GM18909 (cell line): ENCODE data around the gene BABAM2.

ENCODE experiments used
- ATAC-seq: cut with Tn5 transposase; IDR thresholded peaks from one replicate; pipeline ENCODE4 v1.9.1; 2021; ENCODE audit warnings: mild to moderate bottlenecking; ENCODE audit not compliant: unreplicated experiment, poor library complexity

BABAM2 gene

GRCh38 chr2:28263690-28264089 is 373.2 kb downstream of the BABAM2 start:
- ATAC-seq = no peak

GRCh38 chr2:28267282-28267681 is 376.8 kb downstream of the BABAM2 start:
- ATAC-seq = no peak

DNA sequence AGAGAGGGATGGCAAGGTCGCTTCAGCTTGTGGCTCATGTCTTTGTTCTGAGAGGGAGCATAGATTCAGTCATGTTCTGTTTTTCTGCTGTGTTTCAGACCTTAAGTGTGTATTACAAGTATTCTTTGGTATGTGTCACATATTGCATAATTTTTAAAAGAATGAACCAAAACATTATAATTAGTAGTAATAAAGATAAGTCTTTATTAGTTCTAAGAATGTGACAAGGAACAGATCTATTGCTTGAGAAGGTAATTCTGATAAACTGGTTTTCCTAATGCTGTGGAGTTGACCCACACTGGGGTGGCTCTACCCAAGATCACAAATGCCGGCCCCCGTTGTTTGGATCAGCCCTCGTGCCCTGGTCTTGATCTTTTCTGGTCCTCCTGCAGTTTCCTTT is 377.9 kb downstream of the BABAM2 start:
- no peak for ATAC-seq

GRCh38 chr2:28269019-28269784 is 378.7 kb downstream of the BABAM2 start:
- no peak for ATAC-seq

- ATAC-seq = no peak
These were observed 380.1 kb downstream of the BABAM2 start for GRCh38 chr2:28270456-28271152.

- ATAC-seq = no peak
These were observed 380.8 kb downstream of the BABAM2 start for GRCh38 chr2:28271231-28271918.

DNA sequence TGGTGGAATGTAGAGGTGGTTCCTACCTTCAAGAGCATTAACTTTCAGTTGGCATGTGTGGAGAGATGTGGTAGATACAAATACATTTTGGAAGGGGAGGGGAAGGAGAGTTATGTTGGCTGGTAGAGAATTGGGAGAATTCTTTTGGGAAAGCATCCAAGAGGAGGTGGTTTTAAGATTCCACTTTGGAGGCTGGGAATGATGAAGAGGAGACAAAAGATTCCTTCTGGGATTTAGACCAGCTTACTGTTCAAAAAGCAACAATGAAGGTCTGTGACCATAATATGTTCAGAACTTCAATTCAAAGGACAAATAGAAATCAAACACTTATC is 381.4 kb downstream of the BABAM2 start:
- ATAC-seq = no peak

- ATAC-seq = no peak
These were observed 383.2 kb downstream of the BABAM2 start for GRCh38 chr2:28273751-28274150.

DNA sequence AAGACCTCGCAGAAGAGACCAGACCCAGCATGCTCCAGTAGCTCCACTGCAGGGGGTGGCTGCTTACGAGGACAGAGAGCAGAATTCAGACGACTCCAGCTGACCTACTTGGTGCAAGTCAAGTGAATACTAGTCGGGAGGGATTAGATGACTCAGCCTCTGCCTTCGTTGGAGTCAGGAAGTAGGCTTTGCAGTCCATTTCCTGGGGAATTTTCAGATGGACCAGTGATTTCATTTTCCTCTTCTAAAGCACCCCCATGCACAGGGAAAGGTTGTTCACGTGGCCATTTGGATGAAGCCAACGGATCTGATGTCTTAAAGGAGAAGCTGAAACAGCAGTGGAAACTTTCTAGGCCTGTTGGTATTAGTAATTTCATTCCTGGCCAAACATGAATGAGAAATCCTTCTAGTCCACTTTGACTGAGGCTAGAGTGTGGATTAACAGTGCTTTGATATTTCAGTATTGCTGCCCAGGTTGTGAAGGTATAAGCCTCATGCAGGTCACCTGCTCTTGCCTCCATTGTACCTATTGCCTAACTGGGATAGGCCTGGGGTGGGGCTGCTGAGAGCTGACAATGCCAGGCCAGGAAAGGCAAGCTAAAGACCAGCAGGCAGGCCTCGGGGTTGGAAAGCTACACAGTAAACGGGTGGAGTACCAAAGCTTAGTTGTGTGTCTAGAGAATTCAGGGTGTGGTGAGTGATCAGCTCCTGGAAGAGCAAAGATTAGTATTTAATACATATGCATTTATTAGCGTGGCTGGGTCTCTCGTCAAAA is 384.6 kb downstream of the BABAM2 start:
- ATAC-seq = no peak

GRCh38 chr2:28276076-28276618 is 385.6 kb downstream of the BABAM2 start:
- no peak for ATAC-seq

- no peak for ATAC-seq
These were observed 386.3 kb downstream of the BABAM2 start for GRCh38 chr2:28276807-28277206.

DNA sequence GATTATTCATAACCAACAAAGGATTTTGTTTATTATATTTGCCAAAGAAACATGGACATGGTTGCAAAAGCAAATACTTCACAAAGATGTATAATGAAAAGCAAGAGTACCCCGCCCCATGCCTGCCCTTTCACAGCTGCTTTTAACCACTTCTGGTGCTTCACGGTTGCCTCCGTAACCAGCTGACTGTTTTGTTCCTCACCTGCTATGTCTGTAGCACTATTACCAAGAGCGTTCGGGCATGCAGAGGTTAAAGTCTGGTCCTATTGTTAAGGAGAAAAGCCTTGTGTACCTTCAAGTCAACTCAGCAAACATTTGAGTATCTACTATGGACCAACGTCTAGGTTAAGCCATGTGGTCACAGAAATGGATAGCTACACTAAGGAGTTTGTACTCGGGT is 386.9 kb downstream of the BABAM2 start:
- no peak for ATAC-seq

GRCh38 chr2:28279371-28279770 is 388.8 kb downstream of the BABAM2 start:
- ATAC-seq = no peak

- no peak for ATAC-seq
These were observed 390.1 kb downstream of the BABAM2 start for GRCh38 chr2:28280619-28281018.

DNA sequence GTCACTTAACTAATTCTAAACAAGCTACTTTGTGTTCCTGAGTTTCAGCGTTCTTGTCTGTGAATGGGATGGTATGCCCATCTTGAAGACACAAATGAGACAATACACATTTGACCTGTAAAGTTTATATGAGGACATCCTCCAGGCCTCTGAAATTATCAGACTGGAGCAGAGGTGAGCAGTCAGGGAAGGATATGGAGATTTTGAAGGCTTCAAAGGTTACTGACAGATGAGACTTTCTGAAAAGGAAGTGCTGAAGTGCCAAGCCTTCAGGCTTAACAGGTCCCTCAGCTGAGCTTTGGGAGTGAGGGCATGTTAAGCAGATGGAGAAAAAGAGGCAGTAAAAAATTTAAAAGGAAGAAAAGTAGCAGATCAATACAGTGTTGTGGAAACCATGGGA is 391.2 kb downstream of the BABAM2 start:
- no peak for ATAC-seq

DNA sequence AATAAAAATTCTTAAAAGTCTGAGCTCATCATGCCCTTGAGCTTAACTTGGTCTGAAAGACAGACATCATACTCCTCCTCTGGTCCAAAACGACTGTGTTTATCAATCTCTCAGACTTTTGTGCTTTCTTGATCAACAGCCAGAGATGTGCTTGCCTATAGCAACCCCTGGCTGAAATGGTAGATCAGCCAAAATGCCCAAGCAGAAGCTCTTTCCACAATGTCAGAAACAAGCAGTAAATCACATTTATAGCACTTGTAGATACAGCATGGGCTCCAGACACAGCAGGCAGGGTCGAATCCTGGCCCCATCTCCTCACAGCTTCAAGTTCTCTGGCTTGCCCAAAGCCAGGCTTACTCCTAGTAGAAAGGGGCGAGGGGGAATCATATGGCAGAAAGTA is 391.7 kb downstream of the BABAM2 start:
- no peak for ATAC-seq

DNA sequence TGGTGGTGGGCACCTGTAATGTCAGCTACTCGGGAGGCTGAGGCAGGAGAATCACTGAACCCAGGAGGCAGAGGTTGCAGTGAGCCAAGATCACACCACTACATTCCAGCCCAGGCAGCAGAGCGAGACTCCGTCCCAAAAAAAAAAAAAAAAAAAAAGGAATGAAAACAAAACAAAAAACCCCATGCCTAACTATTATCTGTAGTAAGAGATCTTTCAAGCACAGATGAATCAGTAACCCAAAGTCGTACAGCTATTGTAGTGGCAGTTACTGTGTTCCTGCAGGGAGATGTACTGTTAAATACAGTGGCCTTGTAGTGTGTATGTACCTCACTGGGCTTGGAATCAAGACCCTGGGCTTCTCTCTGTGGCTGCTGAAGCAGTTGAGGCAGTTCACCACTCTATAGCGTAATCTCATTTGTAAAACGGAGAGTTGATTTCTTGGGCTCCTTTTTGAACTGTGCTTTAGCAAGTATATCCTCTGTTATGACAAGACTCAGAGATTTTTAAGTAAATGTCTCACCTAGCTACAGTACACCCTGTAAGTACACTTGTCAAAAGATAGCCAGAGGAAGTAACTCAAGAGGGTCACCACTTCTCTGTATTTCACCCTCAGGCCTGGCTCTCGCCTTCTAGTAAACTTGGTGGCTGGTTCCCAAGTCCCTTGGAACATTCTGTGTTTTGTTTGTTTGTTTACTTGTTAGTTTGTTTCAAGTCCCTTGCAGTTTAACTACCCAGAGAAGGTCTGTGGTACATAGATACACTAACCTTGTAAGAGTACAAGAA is 392.5 kb downstream of the BABAM2 start:
- ATAC-seq = no peak

DNA sequence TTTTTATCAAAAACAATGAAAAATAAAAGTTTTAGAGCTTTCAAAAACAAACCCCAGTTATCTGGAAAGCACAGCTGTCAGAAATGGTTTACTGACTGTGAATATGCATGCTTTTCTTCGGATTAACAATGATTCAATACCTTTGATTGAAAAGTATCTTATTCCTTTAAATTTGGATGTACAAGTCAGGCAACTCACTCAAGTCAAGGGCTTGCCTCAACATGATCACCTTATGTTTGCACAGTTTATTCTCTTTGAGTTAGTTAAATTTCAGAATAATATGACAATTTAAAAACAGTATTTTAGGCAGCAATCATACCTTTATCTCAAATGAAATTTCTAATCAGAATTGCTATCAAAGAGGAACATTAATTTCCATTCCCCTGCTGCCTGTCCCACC is 393.3 kb downstream of the BABAM2 start:
- no peak for ATAC-seq

DNA sequence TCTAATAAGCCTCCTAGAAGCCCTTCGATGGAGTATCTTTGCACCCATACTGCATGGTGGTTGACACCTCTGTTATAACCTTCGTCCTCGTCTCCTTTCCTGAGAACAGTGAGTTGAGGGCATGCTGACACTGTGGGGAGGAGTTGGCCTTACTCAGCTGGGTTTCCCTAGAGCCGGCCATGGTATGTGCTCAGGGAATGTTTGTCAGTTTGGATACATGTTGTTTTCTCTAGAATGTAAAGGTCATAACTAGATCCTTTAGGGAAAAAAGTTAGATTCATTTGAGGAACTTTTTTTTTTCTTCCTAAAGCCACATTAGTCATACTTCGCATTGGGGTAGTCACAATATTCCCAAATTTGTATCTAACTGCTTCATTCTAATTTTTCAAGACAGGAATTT is 396.1 kb downstream of the BABAM2 start:
- ATAC-seq = no peak
